Embryonic facial prominence (tissue), 1 donor: ENCODE data around the gene FARSB.
"Not testable (repeated sequence)": the region's sequence is repeated elsewhere in the genome, so short reads cannot be mapped to it uniquely, and the experiment has no call there.

Experiments
- DNase-seq: peaks from one replicate; pipeline ENCODE4 v3.0.0-alpha.2; 2016; ENCODE audit errors: extremely low spot score

The FARSB gene

GRCh38 chr2:222655787-222656525 is at the start of gene FARSB:
FARSB (minus strand) TSS chr2:222656092; CDS start chr2:222656073, 19 bp downstream.
- peak; percentile 93 for DNase-seq

DNA sequence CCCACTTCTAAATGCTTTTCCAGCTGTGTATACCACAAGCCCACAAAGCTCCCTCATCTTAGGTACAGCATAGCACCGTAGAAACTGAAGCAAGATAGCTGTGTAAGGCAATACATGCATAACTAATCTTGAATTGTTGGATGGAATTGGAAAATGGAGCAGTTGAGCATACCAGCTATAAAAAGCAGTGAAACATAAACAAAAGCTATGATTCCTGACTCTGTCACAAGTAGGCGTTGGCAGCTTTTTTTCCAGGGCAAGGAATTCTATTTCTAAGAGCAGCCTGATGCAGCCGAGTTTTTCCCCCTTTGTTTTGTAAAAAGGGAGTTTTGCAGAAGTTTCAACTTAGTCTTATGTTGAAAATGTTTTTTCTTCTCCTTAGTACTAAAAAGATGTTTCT is 48.0 kb upstream of the FARSB start:
- no peak for DNase-seq

- no peak for DNase-seq
Measured at GRCh38 chr2:222703091-222703490, 47.2 kb upstream of the FARSB start.

GRCh38 chr2:222701721-222702131 is 45.8 kb upstream of the FARSB start:
- no peak for DNase-seq

DNA sequence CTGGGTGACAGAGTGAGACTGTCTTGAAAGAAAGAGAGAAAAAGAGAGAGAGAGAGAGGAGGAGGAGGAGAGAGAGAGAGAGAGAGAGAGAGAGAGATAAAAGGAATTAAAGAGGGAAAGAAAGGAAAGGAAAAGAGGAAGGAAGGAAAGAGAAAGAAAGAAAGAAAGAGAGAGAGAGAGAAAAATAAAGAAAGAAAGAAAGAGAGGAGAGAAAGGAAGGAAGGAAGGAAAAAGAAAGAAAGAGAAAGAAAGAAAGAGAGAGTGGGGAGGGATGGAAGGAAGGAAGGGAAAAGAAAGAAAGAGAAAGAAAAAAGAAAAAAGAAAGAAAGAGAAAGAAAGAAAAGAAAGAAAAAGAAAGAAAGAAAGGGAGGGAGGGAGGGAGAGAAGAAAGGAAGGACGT is 45.3 kb upstream of the FARSB start:
- no peak for DNase-seq

DNA sequence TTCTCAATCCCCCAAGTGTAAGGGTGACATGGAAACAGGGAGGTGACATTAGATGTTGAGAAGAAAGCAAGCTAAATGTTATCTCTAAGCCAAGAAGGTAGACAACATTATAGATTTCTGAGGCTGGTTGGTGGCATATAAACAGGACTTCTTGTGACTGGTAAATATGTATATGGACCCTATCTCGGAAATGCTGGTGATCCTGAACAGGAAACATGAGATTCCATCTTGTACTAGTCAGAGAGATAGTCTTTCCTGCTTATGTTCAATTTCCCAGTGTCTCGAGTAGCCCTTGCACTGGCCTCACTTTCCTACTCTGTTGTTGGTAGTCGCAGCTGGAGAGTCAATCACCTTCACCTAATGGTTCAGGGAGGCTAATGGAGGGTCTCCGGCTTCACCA is 42.4 kb upstream of the FARSB start:
- no peak for DNase-seq

- DNase-seq: no peak
Measured at GRCh38 chr2:222693837-222694236, 37.9 kb upstream of the FARSB start.

DNA sequence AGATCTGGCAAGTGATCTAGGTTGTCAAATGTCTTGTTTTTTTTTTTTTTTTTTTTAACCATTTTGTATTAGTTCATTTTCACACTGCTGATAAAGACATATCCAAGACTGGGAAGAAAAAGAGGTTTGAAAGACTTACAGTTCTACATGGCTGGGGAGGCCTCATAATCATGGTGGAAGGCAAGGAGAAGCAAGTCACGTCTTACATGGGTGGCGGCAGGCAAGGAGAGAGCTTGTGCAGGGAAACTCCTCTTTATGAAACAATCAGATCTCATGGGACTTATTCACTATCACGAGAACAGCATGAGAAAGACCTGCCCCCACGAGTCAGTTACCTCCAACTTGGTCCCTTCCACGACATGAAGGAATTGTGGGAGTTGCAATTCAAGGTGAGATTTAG is 37.5 kb upstream of the FARSB start:
- DNase-seq: not testable (repeated sequence)

GRCh38 chr2:222690564-222691200 is 34.8 kb upstream of the FARSB start:
- DNase-seq: peak; percentile 47

- no peak for DNase-seq
Measured at GRCh38 chr2:222689322-222689721, 33.4 kb upstream of the FARSB start.

- no peak for DNase-seq
Measured at GRCh38 chr2:222688917-222689316, 33.0 kb upstream of the FARSB start.

DNA sequence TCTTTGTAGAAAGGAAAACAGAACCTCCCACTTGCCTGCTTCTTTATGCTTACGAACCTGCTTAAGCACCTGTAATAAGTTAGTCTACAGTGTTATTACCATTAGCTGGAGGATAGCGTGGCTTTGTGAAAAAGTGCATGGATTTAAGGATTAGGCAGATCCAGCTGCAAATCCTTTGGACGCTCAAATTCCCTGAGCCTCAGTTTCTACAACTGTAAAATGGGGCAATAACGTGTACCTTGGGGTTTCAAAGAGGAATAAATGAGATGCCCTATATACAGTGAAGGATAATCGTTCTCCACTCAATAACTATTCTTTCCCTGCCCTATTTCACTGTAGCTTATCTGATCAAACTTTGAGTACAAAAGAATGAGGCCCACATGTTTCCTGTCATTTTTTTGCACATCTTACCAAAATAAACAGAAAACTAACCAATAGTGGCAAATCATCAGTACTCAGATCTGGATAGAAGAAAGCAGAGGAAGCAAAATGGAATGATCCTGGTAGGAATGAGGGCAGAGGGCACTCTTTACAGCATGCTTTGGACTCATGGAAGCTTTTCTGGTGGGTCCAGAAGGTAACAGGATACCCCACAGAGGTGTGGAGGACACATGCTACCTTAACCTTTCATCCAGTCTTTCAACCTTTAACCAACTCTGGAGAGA is 30.3 kb upstream of the FARSB start:
- DNase-seq: no peak

GRCh38 chr2:222683805-222684204 is 27.9 kb upstream of the FARSB start:
- DNase-seq: no peak

- no peak for DNase-seq
Measured at GRCh38 chr2:222677981-222678380, 22.1 kb upstream of the FARSB start.

GRCh38 chr2:222673883-222674282 is 18.0 kb upstream of the FARSB start:
- no peak for DNase-seq

GRCh38 chr2:222673273-222673672 is 17.4 kb upstream of the FARSB start:
- DNase-seq: no peak

GRCh38 chr2:222672068-222672401 is 16.1 kb upstream of the FARSB start:
- no peak for DNase-seq

GRCh38 chr2:222671259-222672067 is 15.6 kb upstream of the FARSB start, which contains the start of gene MOGAT1:
MOGAT1 (plus strand) TSS chr2:222671658; CDS start chr2:222671786, 128 bp downstream.
- no peak for DNase-seq

DNA sequence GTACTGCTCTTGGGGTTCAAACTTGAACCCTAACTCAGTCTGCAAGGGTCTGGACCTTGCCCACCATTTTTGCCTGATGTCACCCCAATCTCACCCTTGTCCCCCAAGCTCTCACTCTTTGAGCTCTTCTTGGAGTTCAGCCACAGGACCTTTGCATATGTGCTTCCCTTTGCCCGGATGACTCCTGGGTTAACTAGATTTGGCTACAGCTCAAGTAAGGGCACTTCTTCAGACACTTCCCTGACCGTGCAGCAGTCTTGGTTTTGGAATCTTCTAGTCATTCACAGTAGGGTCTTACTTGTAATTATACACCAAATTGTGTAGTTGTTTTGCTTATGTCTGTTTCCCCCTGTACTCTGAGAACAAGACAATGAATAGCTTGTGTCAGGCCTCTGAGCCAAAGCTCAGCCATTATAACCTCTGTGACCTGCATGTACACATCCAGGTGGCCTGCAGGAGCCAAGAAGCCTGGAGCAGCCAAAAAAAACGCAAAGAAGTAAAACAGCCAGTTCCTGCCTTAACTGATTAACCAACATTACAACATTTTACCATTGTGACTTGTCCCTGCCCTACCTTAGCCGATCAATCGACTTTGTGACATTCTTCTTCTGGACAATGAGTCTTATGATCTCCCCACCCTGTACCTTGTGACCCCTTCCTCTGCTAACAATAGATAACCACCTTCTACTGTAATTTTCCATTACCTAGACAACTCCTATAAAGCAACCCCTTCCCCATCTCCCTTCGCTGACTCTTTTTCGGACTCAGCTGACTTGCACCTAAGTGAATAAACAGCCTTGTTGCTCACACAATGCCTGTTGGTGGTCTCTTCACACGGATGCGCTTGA is 14.5 kb upstream of the FARSB start:
- no peak for DNase-seq

- DNase-seq: no peak
Measured at GRCh38 chr2:222669353-222669752, 13.5 kb upstream of the FARSB start.

- DNase-seq: no peak
Measured at GRCh38 chr2:222668494-222669154, 12.7 kb upstream of the FARSB start.
